SK-N-SH (cell line): ENCODE measurements around the gene TMEM129. TPM values are rescaled to one million over a fixed set of nuclear protein-coding genes. Genes with fewer than 3 reads are reported as not detected.
A peak's percentile ranks its signal among the peaks of the same experiment; 100 is the strongest.

Experiments
- CTCF ChIA-PET: fragments of 300-600, 350-600 bp; formaldehyde crosslinking; extraction: SDS; loops from one replicate; lab custom pipeline; 2021; lab: Yijun Ruan, JAX
- POLR2A ChIA-PET: fragments of 350-600 bp; sonication (Branson Sonifier 250); formaldehyde crosslinking; extraction: SDS; loops from one replicate; lab custom pipeline; 2020; ENCODE audit warnings: antibody characterized with exemption, inconsistent platforms; lab: Yijun Ruan, JAX
- DNase-seq: peaks from one replicate; pipeline ENCODE4 v3.0.0; 2012
- H2AFZ ChIP-seq: fragments of 200-600 bp; sonication (generic); 2 replicates; pipeline ENCODE4 v1.8.1; 2016; ENCODE audit warnings: antibody characterized with exemption, mild to moderate bottlenecking, low read depth
- H3F3A ChIP-seq: fragments of 200-600 bp; sonication (generic); replicated peaks from 2 replicates; pipeline ENCODE3; 2016; ENCODE audit warnings: antibody characterized with exemption, mild to moderate bottlenecking; ENCODE audit not compliant: insufficient read depth
- H3K27ac ChIP-seq, 2 experiments: fragments of 200-500 bp in 1 of 2; fragments of 200-600 bp in 1 of 2; sonication (Bioruptor generic) in 1 of 2; sonication (generic), shearing (Covaris generic) in 1 of 2; 2 replicates each; pipeline versions ENCODE4 v1.5.1 to v1.6.1; 2014 to 2016; ENCODE audit warnings: low read depth in 2 of 2, inconsistent platforms in 1 of 2, low read length in 1 of 2, mild to moderate bottlenecking in 1 of 2, mixed read lengths in 1 of 2
- H3K27me3 ChIP-seq: fragments of 200-600 bp; sonication (generic), shearing (Covaris generic); 2 replicates; pipeline ENCODE4 v1.6.1; 2016; ENCODE audit warnings: mixed run types; ENCODE audit not compliant: insufficient read depth
- H3K36me3 ChIP-seq, 2 experiments: fragments of 200-500 bp in 1 of 2; fragments of 200-600 bp in 1 of 2; sonication (Bioruptor generic) in 1 of 2; sonication (generic) in 1 of 2; replicated peaks in 1 of 2; 2 replicates each; pipeline versions ENCODE3 to v1.5.1; 2014 to 2016; ENCODE audit warnings: low read length in 1 of 2, mild to moderate bottlenecking in 1 of 2; ENCODE audit not compliant: insufficient read depth in 2 of 2, control insufficient read depth in 1 of 2
- H3K4me1 ChIP-seq, 2 experiments: fragments of 200-500 bp in 1 of 2; fragments of 200-600 bp in 1 of 2; sonication (Bioruptor generic) in 1 of 2; sonication (generic), shearing (Covaris generic) in 1 of 2; 2 replicates each; pipeline versions ENCODE4 v1.5.1 to v1.6.1; 2014 to 2016; ENCODE audit warnings: low read depth in 1 of 2, low read length in 1 of 2, mixed run types in 1 of 2; ENCODE audit not compliant: insufficient read depth in 2 of 2, control insufficient read depth in 1 of 2
- H3K4me2 ChIP-seq: fragments of 200-600 bp; sonication (generic), shearing (Covaris generic); 2 replicates; pipeline ENCODE4 v1.6.1; 2017; ENCODE audit warnings: mixed run types
- H3K4me3 ChIP-seq, 2 experiments: fragments of 200-500 bp in 1 of 2; fragments of 200-600 bp in 1 of 2; sonication (Bioruptor generic) in 1 of 2; sonication (generic), shearing (Covaris generic) in 1 of 2; 2 replicates each; pipeline versions ENCODE4 v1.5.1 to v1.8.1; 2014 to 2016; ENCODE audit warnings: low read depth in 2 of 2, inconsistent platforms in 1 of 2, low read length in 1 of 2, mild to moderate bottlenecking in 1 of 2, mixed read lengths in 1 of 2, moderate library complexity in 1 of 2
- H3K79me2 ChIP-seq: fragments of 200-600 bp; sonication (generic); 2 replicates; pipeline ENCODE4 v1.8.1; 2017; ENCODE audit warnings: mild to moderate bottlenecking; ENCODE audit not compliant: insufficient read depth
- H3K9ac ChIP-seq: fragments of 200-600 bp; sonication (generic); 2 replicates; pipeline ENCODE4 v1.6.1; 2017; ENCODE audit warnings: mixed run types
- H3K9me2 ChIP-seq: fragments of 200-600 bp; sonication (generic); 2 replicates; pipeline ENCODE4 v1.6.1; 2017; ENCODE audit warnings: mixed run types
- H3K9me3 ChIP-seq: fragments of 200-600 bp; sonication (generic); 2 replicates; pipeline ENCODE4 v1.6.1; 2017; ENCODE audit warnings: mixed run types, mild to moderate bottlenecking, moderate library complexity
- H4K20me1 ChIP-seq: fragments of 200-600 bp; sonication (generic); 2 replicates; pipeline ENCODE4 v1.6.1; 2017; ENCODE audit warnings: mild to moderate bottlenecking, mixed run types; ENCODE audit not compliant: insufficient read depth
- CHD2 ChIP-seq: fragments of 150-350 bp; IDR thresholded peaks from 2 replicates; pipeline ENCODE4 v1.6.1; 2018; ENCODE audit warnings: low read length; ENCODE audit not compliant: partially characterized antibody
- ELF1 ChIP-seq: IDR thresholded peaks from 2 replicates; pipeline ENCODE4 v1.4.0; 2012
- EP300 ChIP-seq, 2 experiments: IDR thresholded peaks; 2 replicates each; pipeline versions ENCODE4 v1.4.0 to v1.6.1; 2012; ENCODE audit warnings: borderline replicate concordance in 1 of 2, low read depth in 1 of 2, low read length in 1 of 2
- EZH2phosphoT487 ChIP-seq: fragments of 200-600 bp; sonication (generic); IDR thresholded peaks from 2 replicates; pipeline ENCODE4 v1.6.1; 2017; ENCODE audit warnings: low read depth, mixed run types, mild to moderate bottlenecking, antibody characterized with exemption, moderate library complexity, borderline replicate concordance
- GABPA ChIP-seq: IDR thresholded peaks from 2 replicates; pipeline ENCODE4 v1.4.0; 2012; ENCODE audit warnings: low read depth, mild to moderate bottlenecking
- MEF2A ChIP-seq: IDR thresholded peaks from 2 replicates; pipeline ENCODE4 v1.4.0; 2012; ENCODE audit warnings: low read depth, borderline replicate concordance
- NRF1 ChIP-seq: IDR thresholded peaks from 2 replicates; pipeline ENCODE4 v1.6.1; 2012; ENCODE audit warnings: low read depth, mild to moderate bottlenecking, low read length
- POLR2AphosphoS5 ChIP-seq: IDR thresholded peaks from 2 replicates; pipeline ENCODE4 v1.6.1; 2012; ENCODE audit warnings: low read depth, low read length
- SIN3A ChIP-seq: IDR thresholded peaks from 2 replicates; pipeline ENCODE4 v1.6.1; 2012; ENCODE audit warnings: low read depth, mild to moderate bottlenecking, low read length, moderate library complexity, borderline replicate concordance
- SMC3 ChIP-seq: IDR thresholded peaks from 2 replicates; pipeline ENCODE4 v1.6.1; 2012; ENCODE audit warnings: low read depth, low read length, improper control_type of control experiment
- TAF1 ChIP-seq: IDR thresholded peaks from 2 replicates; pipeline ENCODE4 v1.6.1; 2012; ENCODE audit warnings: low read depth, mild to moderate bottlenecking, low read length, moderate library complexity, borderline replicate concordance
- TCF12 ChIP-seq: IDR thresholded peaks from 2 replicates; pipeline ENCODE4 v1.4.0; 2012
- WGBS: methylation state at CpG from one replicate; pipeline ENCODE4 v1.1.6; 2017; ENCODE audit warnings: low lambda C conversion rate; 5-methylcytosine and 5-hydroxymethylcytosine counted together
- polyA plus RNA-seq, 3 experiments: library from polyadenylated mRNA; depleted of rRNA; stranded (reverse); fragments of >200 nt; gene quantifications; 2 replicates each; pipeline ENCODE4 v1.2.3, GENCODE V29; 2012
- TF ChIP-seq, protein P1 (sequence below): IDR thresholded peaks from 2 replicates; pipeline ENCODE4 v1.4.0; 2012; ENCODE audit warnings: low read depth, borderline replicate concordance
- TF ChIP-seq, protein P2 (sequence below): fragments of 150-350 bp; IDR thresholded peaks from 2 replicates; pipeline ENCODE4 v1.6.1; 2017; ENCODE audit warnings: antibody characterized with exemption, low read length, low read depth, borderline replicate concordance
- TF ChIP-seq, protein P3 (sequence below): IDR thresholded peaks from 2 replicates; pipeline ENCODE4 v1.4.0; 2012; ENCODE audit warnings: low read depth, borderline replicate concordance
- TF ChIP-seq, protein P4 (sequence below): fragments of 200-600 bp; sonication (generic); IDR thresholded peaks from 2 replicates; pipeline ENCODE4 v1.6.1; 2017; ENCODE audit warnings: antibody characterized with exemption, mild to moderate bottlenecking, moderate library complexity

Gene TMEM129
- polyA plus RNA-seq, 1 of the 3 experiments (the other 2 are of a cell fraction): 36.5 TPM

DNA sequence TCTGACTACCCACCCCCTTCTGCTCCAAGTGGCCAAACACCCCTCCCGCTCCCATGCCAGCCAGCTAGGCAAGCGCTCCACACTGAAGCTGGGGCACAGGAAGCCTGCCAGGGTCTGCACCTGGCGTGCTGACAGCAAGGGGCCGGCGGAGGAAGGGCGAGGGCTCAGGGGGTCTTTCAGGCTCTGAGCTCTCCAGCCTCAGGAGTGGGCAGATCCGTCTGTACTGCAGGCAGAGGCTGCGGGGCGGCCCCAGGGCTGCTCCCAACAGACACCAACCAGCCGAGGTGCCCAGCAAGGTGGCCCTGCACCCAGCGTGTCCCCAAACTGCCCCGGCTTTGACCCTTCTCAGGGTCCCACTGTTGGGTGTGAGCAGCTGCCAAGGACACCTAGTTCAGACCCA lies 51.9 kb downstream of the TMEM129 start:
- H4K20me1 ChIP-seq: no peaks in the 10 kb centered on the region
- no peaks in the 10 kb centered on the region for H3K9me2 ChIP-seq
- WGBS: 91% methylated on average over 7 of the region's 12 CpGs
- H3F3A ChIP-seq: no peaks in the 10 kb centered on the region
- H3K27me3 ChIP-seq: no peaks in the 10 kb centered on the region
- peak; percentile 12 for DNase-seq
- no peak overlapping the region for H3K9ac ChIP-seq
- no peak overlapping the region for H3K4me2 ChIP-seq
- no peaks in the 10 kb centered on the region for H3K36me3 ChIP-seq
- H3K27ac ChIP-seq: no peak overlapping the region
- no peak overlapping the region for H2AFZ ChIP-seq
- no peak overlapping the region for H3K4me3 ChIP-seq
- ChIA-PET CTCF (interaction anchor here (1.6 kb wide), 1 partner anchor 24 kb away, joined by 4 read pairs; no protein-coding TSS in a partner anchor), POLR2A (no interaction called here)
- no peaks in the 10 kb centered on the region for H3K9me3 ChIP-seq
- H3K79me2 ChIP-seq: no peaks in the 10 kb centered on the region
- H3K4me1 ChIP-seq: peaks cover 0 to 2% of the 10 kb centered on the region in 2 experiments; a peak in 1 of 4 replicates
- TF ChIP-seq TAF1 (no peak), CHD2 (no peak), MEF2A (no peak), SIN3A (no peak), POLR2AphosphoS5 (no peak), GABPA (no peak), SMC3 (no peak), TCF12 (no peak), EP300 (IDR thresholded peaks at IDR 0.05; ENCODE audit: borderline replicate concordance in 1 of 2, low read depth in 1 of 2, low read length in 1 of 2) (no peak), NRF1 (no peak), ELF1 (no peak), EZH2phosphoT487 (no peak)
- TF ChIP-seq, protein P1, sequence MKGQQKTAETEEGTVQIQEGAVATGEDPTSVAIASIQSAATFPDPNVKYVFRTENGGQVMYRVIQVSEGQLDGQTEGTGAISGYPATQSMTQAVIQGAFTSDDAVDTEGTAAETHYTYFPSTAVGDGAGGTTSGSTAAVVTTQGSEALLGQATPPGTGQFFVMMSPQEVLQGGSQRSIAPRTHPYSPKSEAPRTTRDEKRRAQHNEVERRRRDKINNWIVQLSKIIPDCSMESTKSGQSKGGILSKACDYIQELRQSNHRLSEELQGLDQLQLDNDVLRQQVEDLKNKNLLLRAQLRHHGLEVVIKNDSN: no peak
- TF ChIP-seq, protein P2, sequence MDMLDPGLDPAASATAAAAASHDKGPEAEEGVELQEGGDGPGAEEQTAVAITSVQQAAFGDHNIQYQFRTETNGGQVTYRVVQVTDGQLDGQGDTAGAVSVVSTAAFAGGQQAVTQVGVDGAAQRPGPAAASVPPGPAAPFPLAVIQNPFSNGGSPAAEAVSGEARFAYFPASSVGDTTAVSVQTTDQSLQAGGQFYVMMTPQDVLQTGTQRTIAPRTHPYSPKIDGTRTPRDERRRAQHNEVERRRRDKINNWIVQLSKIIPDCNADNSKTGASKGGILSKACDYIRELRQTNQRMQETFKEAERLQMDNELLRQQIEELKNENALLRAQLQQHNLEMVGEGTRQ: no peak
- TF ChIP-seq, protein P3, sequence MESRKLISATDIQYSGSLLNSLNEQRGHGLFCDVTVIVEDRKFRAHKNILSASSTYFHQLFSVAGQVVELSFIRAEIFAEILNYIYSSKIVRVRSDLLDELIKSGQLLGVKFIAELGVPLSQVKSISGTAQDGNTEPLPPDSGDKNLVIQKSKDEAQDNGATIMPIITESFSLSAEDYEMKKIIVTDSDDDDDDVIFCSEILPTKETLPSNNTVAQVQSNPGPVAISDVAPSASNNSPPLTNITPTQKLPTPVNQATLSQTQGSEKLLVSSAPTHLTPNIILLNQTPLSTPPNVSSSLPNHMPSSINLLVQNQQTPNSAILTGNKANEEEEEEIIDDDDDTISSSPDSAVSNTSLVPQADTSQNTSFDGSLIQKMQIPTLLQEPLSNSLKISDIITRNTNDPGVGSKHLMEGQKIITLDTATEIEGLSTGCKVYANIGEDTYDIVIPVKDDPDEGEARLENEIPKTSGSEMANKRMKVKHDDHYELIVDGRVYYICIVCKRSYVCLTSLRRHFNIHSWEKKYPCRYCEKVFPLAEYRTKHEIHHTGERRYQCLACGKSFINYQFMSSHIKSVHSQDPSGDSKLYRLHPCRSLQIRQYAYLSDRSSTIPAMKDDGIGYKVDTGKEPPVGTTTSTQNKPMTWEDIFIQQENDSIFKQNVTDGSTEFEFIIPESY: no peak
- TF ChIP-seq, protein P4, sequence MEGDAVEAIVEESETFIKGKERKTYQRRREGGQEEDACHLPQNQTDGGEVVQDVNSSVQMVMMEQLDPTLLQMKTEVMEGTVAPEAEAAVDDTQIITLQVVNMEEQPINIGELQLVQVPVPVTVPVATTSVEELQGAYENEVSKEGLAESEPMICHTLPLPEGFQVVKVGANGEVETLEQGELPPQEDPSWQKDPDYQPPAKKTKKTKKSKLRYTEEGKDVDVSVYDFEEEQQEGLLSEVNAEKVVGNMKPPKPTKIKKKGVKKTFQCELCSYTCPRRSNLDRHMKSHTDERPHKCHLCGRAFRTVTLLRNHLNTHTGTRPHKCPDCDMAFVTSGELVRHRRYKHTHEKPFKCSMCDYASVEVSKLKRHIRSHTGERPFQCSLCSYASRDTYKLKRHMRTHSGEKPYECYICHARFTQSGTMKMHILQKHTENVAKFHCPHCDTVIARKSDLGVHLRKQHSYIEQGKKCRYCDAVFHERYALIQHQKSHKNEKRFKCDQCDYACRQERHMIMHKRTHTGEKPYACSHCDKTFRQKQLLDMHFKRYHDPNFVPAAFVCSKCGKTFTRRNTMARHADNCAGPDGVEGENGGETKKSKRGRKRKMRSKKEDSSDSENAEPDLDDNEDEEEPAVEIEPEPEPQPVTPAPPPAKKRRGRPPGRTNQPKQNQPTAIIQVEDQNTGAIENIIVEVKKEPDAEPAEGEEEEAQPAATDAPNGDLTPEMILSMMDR: no peak
